MCF 10A (cell line): ENCODE results near the gene KCNC1. TPM values are rescaled to one million over a fixed set of nuclear protein-coding genes. Genes with fewer than 3 reads are reported as not detected.

Source experiments
- BruUV-seq: library from RNA; stranded (reverse); fragments of 400-500 nt; replicated peaks from 2 replicates; lab custom pipeline; 2021; lab: Mats Ljungman, UMichigan
- CTCF ChIA-PET: fragments of 300-600 bp; sonication (Branson Sonifier 250); formaldehyde crosslinking; extraction: SDS; loops from one replicate; lab custom pipeline; 2021; ENCODE audit warnings: antibody characterized with exemption, inconsistent platforms; lab: Yijun Ruan, JAX
- POLR2A ChIA-PET: fragments of 300-600, 350-650 bp; sonication (Branson Sonifier 250); formaldehyde crosslinking; extraction: SDS; loops from one replicate; lab custom pipeline; 2020; ENCODE audit warnings: antibody characterized with exemption, inconsistent platforms; lab: Yijun Ruan, JAX
- DNase-seq: peaks from one replicate; pipeline ENCODE4 v3.0.0-alpha.2; 2018; ENCODE audit not compliant: unreplicated experiment
- H3K27ac Mint-ChIP-seq: one replicate; pipeline ENCODE4 v1.8.0; 2022; ENCODE audit warnings: mild to moderate bottlenecking, low read depth, mixed read lengths; ENCODE audit not compliant: unreplicated experiment
- H3K27me3 Mint-ChIP-seq: one replicate; pipeline ENCODE4 v1.8.0; 2022; ENCODE audit warnings: mixed read lengths; ENCODE audit not compliant: insufficient read depth, unreplicated experiment
- H3K36me3 Mint-ChIP-seq: one replicate; pipeline ENCODE4 v1.8.0; 2022; ENCODE audit warnings: mild to moderate bottlenecking, moderate library complexity, mixed read lengths; ENCODE audit not compliant: insufficient read depth, unreplicated experiment
- H3K4me1 Mint-ChIP-seq: one replicate; pipeline ENCODE4 v1.8.0; 2022; ENCODE audit warnings: mixed read lengths; ENCODE audit not compliant: insufficient read depth, unreplicated experiment
- H3K4me3 Mint-ChIP-seq: one replicate; pipeline ENCODE4 v1.8.0; 2022; ENCODE audit warnings: mild to moderate bottlenecking, moderate library complexity, mixed read lengths; ENCODE audit not compliant: unreplicated experiment
- H3K9me3 Mint-ChIP-seq: one replicate; pipeline ENCODE4 v1.8.0; 2022; ENCODE audit warnings: mixed read lengths; ENCODE audit not compliant: unreplicated experiment
- intact Hi-C: fragments of 100-400 bp; cut with micrococcal nuclease; formaldehyde crosslinking; loops from 2 replicates; pipeline ENCODE4 v1.14.1; 2022
- total RNA-seq: library from RNA; stranded (reverse); gene quantifications from 2 replicates; pipeline ENCODE4 v1.2.3, GENCODE V29; 2022
- TF ChIP-seq, protein P1 (sequence below): fragments of 200-600 bp; IDR thresholded peaks from one replicate; pipeline ENCODE4 v1.8.0; 2022; ENCODE audit warnings: antibody characterized with exemption, mild to moderate bottlenecking; ENCODE audit not compliant: unreplicated experiment

KCNC1 gene
- total RNA-seq, 1 experiment from 2014 or later: not detected

DNA sequence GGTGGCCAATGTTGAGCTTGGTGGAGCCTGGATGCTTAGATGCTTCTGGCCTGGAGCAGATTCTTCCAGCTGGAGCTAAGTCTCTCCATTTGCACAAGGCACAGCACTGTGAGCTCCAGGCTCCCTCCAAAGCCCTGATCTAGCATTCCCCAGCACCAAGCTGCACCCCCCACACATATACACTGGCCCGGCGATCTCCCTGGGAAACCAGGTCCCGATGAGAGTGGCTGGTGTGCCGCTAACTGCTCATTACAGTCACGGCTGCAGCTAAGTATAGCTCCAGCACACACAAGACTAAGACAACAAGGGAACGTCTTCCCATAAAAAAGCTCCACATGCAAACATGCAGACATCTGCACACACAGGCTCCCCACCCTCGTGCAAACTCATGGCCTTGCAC is 17.6 kb downstream of the KCNC1 start:
- intact Hi-C loops: no loop called here
- no peak overlapping the region for H3K27ac Mint-ChIP-seq
- ChIA-PET CTCF (interaction anchor here (0.5 to 1.0 kb wide), 2 partner anchors 84 to 227 kb away, joined by 3 to 4 read pairs; no protein-coding TSS in a partner anchor), POLR2A (interaction anchor here (0.6 kb wide), 1 partner anchor 11 kb away, joined by 3 read pairs; no protein-coding TSS in a partner anchor)
- no peak overlapping the region for H3K4me3 Mint-ChIP-seq
- H3K27me3 Mint-ChIP-seq: peaks cover 51% of the 10 kb centered on the region
- no peaks in the 10 kb centered on the region for H3K36me3 Mint-ChIP-seq
- no TSS peak for BruUV-seq
- no peaks in the 10 kb centered on the region for H3K9me3 Mint-ChIP-seq
- no peaks in the 10 kb centered on the region for H3K4me1 Mint-ChIP-seq
- TF ChIP-seq, protein P1, sequence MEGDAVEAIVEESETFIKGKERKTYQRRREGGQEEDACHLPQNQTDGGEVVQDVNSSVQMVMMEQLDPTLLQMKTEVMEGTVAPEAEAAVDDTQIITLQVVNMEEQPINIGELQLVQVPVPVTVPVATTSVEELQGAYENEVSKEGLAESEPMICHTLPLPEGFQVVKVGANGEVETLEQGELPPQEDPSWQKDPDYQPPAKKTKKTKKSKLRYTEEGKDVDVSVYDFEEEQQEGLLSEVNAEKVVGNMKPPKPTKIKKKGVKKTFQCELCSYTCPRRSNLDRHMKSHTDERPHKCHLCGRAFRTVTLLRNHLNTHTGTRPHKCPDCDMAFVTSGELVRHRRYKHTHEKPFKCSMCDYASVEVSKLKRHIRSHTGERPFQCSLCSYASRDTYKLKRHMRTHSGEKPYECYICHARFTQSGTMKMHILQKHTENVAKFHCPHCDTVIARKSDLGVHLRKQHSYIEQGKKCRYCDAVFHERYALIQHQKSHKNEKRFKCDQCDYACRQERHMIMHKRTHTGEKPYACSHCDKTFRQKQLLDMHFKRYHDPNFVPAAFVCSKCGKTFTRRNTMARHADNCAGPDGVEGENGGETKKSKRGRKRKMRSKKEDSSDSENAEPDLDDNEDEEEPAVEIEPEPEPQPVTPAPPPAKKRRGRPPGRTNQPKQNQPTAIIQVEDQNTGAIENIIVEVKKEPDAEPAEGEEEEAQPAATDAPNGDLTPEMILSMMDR: no peak
- no peak for DNase-seq

DNA sequence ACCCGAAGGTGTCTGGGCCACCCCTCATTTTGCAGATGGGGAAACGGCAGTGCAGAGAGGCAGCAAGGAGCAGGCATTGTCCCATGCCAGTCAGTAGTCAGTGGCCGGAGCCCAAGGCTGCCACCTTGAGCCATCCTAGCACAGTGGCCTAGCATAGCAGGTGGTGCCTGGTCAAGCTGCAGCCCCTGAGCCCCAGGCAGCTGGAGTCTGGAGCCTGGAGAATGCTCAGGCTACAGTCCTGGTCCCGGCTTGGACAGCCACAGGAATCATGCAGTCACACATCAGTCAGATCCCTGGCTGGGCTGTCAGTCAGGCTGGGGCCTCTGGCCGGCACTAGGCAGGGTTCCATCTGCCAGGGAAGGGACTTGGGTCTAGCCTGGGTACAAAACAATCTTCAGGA is 18.6 kb downstream of the KCNC1 start:
- no peaks in the 10 kb centered on the region for H3K36me3 Mint-ChIP-seq
- no peak overlapping the region for H3K4me3 Mint-ChIP-seq
- ChIA-PET POLR2A (no interaction called here), CTCF (interaction anchor here (0.6 kb wide), 1 partner anchor 16 kb away, joined by 3 read pairs; no protein-coding TSS in a partner anchor)
- TF ChIP-seq, protein P1: no peak
- H3K9me3 Mint-ChIP-seq: no peaks in the 10 kb centered on the region
- no peak overlapping the region for H3K27ac Mint-ChIP-seq
- BruUV-seq: no TSS peak
- DNase-seq: no peak
- peaks cover 61% of the 10 kb centered on the region for H3K27me3 Mint-ChIP-seq
- H3K4me1 Mint-ChIP-seq: no peaks in the 10 kb centered on the region
- intact Hi-C loops: no loop called here

GRCh38 chr11:17753641-17754040 is 19.1 kb downstream of the KCNC1 start:
- Mint-ChIP-seq H3K4me1 (no peaks in the 10 kb centered on the region), H3K27ac (no peak overlapping the region), H3K9me3 (no peaks in the 10 kb centered on the region), H3K27me3 (peaks cover 66% of the 10 kb centered on the region), H3K36me3 (no peaks in the 10 kb centered on the region), H3K4me3 (no peak overlapping the region)
- DNase-seq: no peak
- BruUV-seq: no TSS peak
- CTCF ChIA-PET: interaction anchor here (0.7 kb wide), 1 partner anchor 23 kb away, joined by 3 read pairs; no protein-coding TSS in a partner anchor
- intact Hi-C loops: no loop called here
- POLR2A ChIA-PET: no interaction called here
- TF ChIP-seq, protein P1: no peak

GRCh38 chr11:17755891-17756290 is 21.3 kb downstream of the KCNC1 start:
- no peaks in the 10 kb centered on the region for H3K9me3 Mint-ChIP-seq
- peaks cover 69% of the 10 kb centered on the region for H3K27me3 Mint-ChIP-seq

More at GRCh38 chr11:17755891-17756290, 21.3 kb downstream of the KCNC1 start:
- no TSS peak for BruUV-seq
- ChIA-PET POLR2A (no interaction called here), CTCF (interaction anchor here (0.9 to 4.3 kb wide), 3 partner anchors 14 to 222 kb away, joined by 3 to 23 read pairs (median 9); no protein-coding TSS in a partner anchor)
- no peak overlapping the region for H3K27ac Mint-ChIP-seq
- no peak for DNase-seq
- intact Hi-C loops: no loop called here
- TF ChIP-seq, protein P1: no peak
- no peak overlapping the region for H3K4me3 Mint-ChIP-seq
- no peaks in the 10 kb centered on the region for H3K4me1 Mint-ChIP-seq
- no peaks in the 10 kb centered on the region for H3K36me3 Mint-ChIP-seq
